HG02678 (cell line): ENCODE measurements around the gene ALG2.

ENCODE experiments used
- ATAC-seq: cut with Tn5 transposase; IDR thresholded peaks from one replicate; pipeline ENCODE4 v1.9.1; 2021; ENCODE audit warnings: mild to moderate bottlenecking, moderate library complexity; ENCODE audit not compliant: unreplicated experiment

Gene ALG2

GRCh38 chr9:99221621-99222415 lies at the start of gene ALG2, which contains the start of gene SEC61B:
ALG2 (minus strand) TSS chr9:99221942; CDS start chr9:99221894, 48 bp downstream.
SEC61B (plus strand) TSS chr9:99222282; CDS start chr9:99222364, 82 bp downstream.
- ATAC-seq: peak; percentile 93

- ATAC-seq: no peak
These were observed 48.7 kb upstream of the ALG2 start for GRCh38 chr9:99270491-99270890.

- ATAC-seq: no peak
These were observed 47.7 kb upstream of the ALG2 start for GRCh38 chr9:99269416-99269815.

- ATAC-seq: peak; percentile 73
These were observed 44.7 kb upstream of the ALG2 start for GRCh38 chr9:99266255-99267023.

- ATAC-seq: no peak
These were observed 43.9 kb upstream of the ALG2 start for GRCh38 chr9:99265691-99266090.

GRCh38 chr9:99264070-99264680 lies 42.4 kb upstream of the ALG2 start:
- ATAC-seq: no peak

- no peak for ATAC-seq
These were observed 41.2 kb upstream of the ALG2 start for GRCh38 chr9:99262949-99263418.

GRCh38 chr9:99261923-99262322 lies 40.2 kb upstream of the ALG2 start:
- ATAC-seq: no peak

- ATAC-seq: peak; percentile 75
These were observed 37.6 kb upstream of the ALG2 start for GRCh38 chr9:99259231-99259918.

- no peak for ATAC-seq
These were observed 36.1 kb upstream of the ALG2 start for GRCh38 chr9:99257723-99258389.

- ATAC-seq: no peak
These were observed 33.9 kb upstream of the ALG2 start for GRCh38 chr9:99255651-99256050.

- peak; percentile 84 for ATAC-seq
These were observed 32.2 kb upstream of the ALG2 start for GRCh38 chr9:99253772-99254431.

GRCh38 chr9:99253134-99253533 lies 31.4 kb upstream of the ALG2 start:
- peak; percentile 39 for ATAC-seq

GRCh38 chr9:99251157-99251556 lies 29.4 kb upstream of the ALG2 start:
- ATAC-seq: no peak

- ATAC-seq: no peak
These were observed 27.9 kb upstream of the ALG2 start for GRCh38 chr9:99249619-99250018.

- peak; percentile 95 for ATAC-seq
These were observed 22.9 kb upstream of the ALG2 start for GRCh38 chr9:99244344-99245260.

GRCh38 chr9:99241106-99241505 lies 19.4 kb upstream of the ALG2 start:
- no peak for ATAC-seq

- no peak for ATAC-seq
These were observed 17.8 kb upstream of the ALG2 start for GRCh38 chr9:99239341-99240060.
